OCI-LY7 (cell line): ENCODE results near the gene LYZ.

Experiments used
- EZH2phosphoT487 ChIP-seq: fragments of 200-600 bp; sonication (generic); IDR thresholded peaks from 2 replicates; pipeline ENCODE4 v1.6.1; 2018; ENCODE audit warnings: low read depth, borderline replicate concordance, mild to moderate bottlenecking, mixed run types, antibody characterized with exemption, low read length, moderate library complexity, mixed read lengths
- TF ChIP-seq, protein P1 (sequence below): fragments of 200-600 bp; sonication (generic); conservative IDR thresholded peaks from 2 replicates; pipeline ENCODE4 v1.5.1; 2014; ENCODE audit warnings: mild to moderate bottlenecking, antibody characterized with exemption, low read length, moderate library complexity, mixed read lengths

DNA sequence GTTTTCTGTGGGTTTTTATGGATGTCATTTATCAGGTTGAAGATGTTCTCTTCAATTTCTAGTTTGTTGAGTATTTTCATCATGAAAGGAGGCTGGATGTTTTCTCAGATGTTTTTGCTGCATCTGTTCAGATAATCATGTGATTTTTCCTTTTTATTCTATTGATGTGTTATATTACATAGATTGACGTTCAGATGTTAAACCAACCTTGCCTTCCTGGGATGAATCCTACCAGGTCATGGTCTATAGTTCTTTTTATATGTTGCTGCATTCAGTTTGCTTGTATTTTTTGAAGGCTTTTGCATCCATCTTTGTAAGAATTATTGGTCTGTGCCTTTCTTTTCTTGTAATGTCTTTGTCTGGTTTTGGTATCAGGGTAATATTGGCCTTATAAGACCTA is 43.9 kb upstream of the LYZ start:
- TF ChIP-seq, protein P1, sequence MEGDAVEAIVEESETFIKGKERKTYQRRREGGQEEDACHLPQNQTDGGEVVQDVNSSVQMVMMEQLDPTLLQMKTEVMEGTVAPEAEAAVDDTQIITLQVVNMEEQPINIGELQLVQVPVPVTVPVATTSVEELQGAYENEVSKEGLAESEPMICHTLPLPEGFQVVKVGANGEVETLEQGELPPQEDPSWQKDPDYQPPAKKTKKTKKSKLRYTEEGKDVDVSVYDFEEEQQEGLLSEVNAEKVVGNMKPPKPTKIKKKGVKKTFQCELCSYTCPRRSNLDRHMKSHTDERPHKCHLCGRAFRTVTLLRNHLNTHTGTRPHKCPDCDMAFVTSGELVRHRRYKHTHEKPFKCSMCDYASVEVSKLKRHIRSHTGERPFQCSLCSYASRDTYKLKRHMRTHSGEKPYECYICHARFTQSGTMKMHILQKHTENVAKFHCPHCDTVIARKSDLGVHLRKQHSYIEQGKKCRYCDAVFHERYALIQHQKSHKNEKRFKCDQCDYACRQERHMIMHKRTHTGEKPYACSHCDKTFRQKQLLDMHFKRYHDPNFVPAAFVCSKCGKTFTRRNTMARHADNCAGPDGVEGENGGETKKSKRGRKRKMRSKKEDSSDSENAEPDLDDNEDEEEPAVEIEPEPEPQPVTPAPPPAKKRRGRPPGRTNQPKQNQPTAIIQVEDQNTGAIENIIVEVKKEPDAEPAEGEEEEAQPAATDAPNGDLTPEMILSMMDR: no peak
- TF ChIP-seq EZH2phosphoT487: no peak
